ENCODE measurements around the gene BORCS5.
"Not testable (repeated sequence)": the region's sequence is repeated elsewhere in the genome, so short reads cannot be mapped to it uniquely, and the experiment has no call there.

The BORCS5 gene

GRCh38 chr12:12491606-12492005, 134.7 kb downstream of the BORCS5 start:
- DNase-seq = no peak

GRCh38 chr12:12492547-12492946, 135.7 kb downstream of the BORCS5 start:
- DNase-seq = no peak

- no peak for DNase-seq
Observed at GRCh38 chr12:12495536-12495935, 138.7 kb downstream of the BORCS5 start.

- no peak for DNase-seq
Observed at GRCh38 chr12:12498210-12498609, 141.3 kb downstream of the BORCS5 start.

- no peak for DNase-seq
Observed at GRCh38 chr12:12499909-12500604, 143.2 kb downstream of the BORCS5 start.

GRCh38 chr12:12501121-12501520, 144.2 kb downstream of the BORCS5 start:
- DNase-seq = no peak

- not testable (repeated sequence) for DNase-seq
Observed at GRCh38 chr12:12502130-12502814, 145.4 kb downstream of the BORCS5 start.

- DNase-seq = no peak
Observed at GRCh38 chr12:12502815-12503151, 145.9 kb downstream of the BORCS5 start.

GRCh38 chr12:12503384-12504078, 146.7 kb downstream of the BORCS5 start:
- DNase-seq = no peak

- DNase-seq = no peak
Observed at GRCh38 chr12:12505544-12506495, 148.9 kb downstream of the BORCS5 start.

- DNase-seq = no peak
Observed at GRCh38 chr12:12506496-12506890, 149.6 kb downstream of the BORCS5 start.

- no peak for DNase-seq
Observed at GRCh38 chr12:12507121-12507520, 150.2 kb downstream of the BORCS5 start.

GRCh38 chr12:12508612-12509011, 151.7 kb downstream of the BORCS5 start:
- no peak for DNase-seq

- DNase-seq = no peak
Observed at GRCh38 chr12:12510141-12510540, 153.3 kb downstream of the BORCS5 start.

- DNase-seq = no peak
Observed at GRCh38 chr12:12510551-12510950, 153.7 kb downstream of the BORCS5 start.

- DNase-seq = no peak
Observed at GRCh38 chr12:12511021-12511783, 154.3 kb downstream of the BORCS5 start.

- DNase-seq = no peak
Observed at GRCh38 chr12:12511895-12512711, 155.2 kb downstream of the BORCS5 start.

- DNase-seq = no peak
Observed at GRCh38 chr12:12513416-12514006, 156.6 kb downstream of the BORCS5 start.

- no peak for DNase-seq
Observed at GRCh38 chr12:12518464-12518845, 161.6 kb downstream of the BORCS5 start.

- no peak for DNase-seq
Observed at GRCh38 chr12:12518919-12519318, 162.0 kb downstream of the BORCS5 start.
